NCI-H2107 (cell line): ENCODE measurements around the gene HSD11B1.

Experiments
- DNase-seq: peaks from one replicate; lab custom pipeline; 2025; lab: John Stamatoyannopoulos, UW

The HSD11B1 gene

DNA sequence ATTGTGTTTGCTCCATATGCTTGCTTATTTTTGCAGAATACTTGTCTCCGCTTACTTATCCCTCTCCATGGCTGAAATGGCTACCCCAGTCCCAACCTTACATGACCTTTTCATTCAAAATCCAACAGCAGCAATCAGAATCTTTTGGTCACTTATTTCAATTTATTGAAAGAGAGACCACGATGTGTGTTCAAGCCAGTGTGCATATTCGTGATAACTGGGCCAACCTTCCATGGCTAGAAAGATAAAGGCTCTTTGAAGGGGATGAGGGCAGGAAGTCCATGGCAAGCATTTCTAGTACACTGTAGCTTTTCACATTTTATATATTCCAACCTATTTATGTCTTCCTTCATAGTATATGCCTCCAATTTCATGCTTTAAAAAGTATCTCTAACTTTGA lies 23.1 kb downstream of the HSD11B1 start:
- no peak for DNase-seq

DNA sequence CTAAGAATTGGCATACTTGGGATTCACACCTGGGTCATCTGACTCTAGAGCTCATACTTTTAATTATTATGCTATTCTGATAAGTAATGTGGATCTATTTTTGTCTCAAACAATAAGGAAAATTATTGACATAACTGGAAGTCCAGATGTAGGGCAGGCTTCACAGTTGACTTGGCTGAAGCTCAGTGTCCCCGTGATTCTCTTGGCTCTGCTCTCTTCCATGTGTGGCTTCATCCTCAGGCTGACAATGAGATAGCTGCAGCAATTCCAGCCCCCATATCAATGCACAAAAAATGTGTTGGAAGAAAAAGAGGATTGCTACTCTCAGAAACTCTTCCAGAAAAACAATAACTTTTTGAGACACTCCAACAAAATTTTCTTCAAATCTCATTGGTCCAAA lies 23.8 kb downstream of the HSD11B1 start:
- DNase-seq: no peak

DNA sequence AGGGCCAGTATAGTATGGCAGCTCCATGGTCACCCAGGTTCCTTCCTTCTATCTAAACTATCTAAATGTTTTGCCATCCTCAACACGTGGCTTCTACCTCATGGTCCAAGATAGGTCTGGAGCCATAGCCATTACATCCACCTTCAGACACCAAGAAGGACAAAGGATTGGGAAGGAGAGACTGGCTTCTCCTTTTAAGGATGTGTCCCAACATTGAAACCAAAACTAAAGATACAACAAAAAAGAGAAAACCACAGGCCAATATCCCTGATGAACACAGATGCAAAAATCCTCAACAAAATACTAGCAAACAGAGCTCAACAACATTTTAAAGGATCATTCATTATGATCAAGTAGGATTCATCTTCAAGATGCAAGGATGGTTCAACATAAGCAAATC lies 24.8 kb downstream of the HSD11B1 start:
- DNase-seq: no peak

DNA sequence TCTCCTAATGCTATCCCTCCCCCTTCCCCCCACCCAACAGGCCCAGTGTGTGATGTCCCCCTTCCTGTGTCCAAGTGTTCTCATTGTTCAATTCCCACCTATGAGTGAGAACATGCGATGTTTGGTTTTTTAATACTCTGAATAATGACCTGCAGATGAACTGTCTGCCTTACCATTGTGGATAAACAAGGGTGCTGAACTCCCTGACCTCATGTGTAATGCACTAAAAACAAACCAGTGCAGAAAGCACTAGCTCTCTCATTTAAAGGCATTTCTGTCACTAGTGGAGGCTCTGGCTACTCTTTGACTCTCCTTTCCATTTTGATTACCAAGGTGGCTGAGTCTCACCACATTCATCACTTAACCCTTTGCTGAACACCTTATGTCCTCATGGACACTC lies 28.1 kb downstream of the HSD11B1 start:
- no peak for DNase-seq

DNA sequence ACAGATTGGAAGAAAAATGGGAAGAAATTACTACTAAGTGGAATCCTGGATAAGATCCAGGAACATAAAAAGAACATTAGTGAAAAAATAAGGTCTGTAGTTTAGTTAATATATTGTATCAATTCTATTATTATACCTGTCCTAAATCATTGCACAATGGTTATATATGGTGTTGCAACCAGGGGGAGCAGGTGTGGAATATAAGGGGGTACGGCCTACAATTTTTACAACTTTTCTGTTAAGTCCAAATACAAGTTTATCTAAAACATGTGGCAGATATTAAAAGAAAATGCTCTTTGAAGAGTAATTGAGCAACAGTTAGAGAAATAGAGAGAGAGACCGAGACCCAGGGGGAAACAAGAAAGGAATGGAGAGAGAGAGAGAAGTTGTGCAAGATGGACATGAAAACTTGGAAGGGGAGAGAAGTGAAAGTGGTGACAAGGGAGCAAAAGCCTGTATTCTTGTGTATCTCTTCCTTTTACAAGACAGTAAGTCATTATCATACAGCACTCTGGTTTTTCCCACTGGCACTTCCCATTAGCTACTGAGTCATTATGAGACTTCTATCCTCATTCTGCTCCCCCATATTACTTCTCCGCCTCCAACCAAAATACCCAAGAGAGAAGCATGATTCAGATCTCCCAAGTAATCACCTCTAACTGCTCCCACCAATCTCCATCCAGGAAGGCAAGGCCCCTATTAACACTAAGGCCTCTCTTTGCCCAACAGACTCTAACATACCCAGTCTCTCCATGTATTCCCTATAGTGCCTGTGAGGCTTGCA lies 29.0 kb downstream of the HSD11B1 start:
- DNase-seq: no peak

DNA sequence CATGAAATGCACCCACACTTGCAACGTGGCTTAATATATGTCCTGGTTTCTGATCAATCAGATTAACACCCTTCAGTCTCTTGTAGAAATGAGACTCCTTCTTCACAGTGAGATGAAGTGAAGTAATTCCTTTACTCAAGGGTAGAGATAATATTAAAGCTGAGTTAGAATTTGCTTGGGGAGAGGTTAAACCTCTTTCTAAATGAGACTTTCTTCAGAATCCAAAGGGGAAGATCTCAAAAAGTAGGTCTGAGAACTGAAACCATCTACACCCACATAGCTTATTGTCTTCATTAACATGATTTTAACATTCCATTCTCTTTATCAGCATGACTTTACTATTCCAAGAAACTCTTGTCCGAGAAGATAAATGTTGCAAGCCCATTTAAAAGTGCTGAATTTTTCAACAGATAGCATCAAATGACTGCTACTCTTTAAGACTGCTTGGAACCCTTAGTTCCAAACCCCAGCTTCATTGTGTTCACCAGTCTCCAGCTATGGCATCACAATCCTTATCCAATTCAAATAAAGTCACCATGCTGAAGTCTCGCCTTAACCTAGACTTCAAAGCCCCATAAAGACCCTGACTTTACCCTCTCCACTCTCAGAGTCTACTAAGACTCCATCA lies 32.0 kb downstream of the HSD11B1 start:
- DNase-seq: no peak

DNA sequence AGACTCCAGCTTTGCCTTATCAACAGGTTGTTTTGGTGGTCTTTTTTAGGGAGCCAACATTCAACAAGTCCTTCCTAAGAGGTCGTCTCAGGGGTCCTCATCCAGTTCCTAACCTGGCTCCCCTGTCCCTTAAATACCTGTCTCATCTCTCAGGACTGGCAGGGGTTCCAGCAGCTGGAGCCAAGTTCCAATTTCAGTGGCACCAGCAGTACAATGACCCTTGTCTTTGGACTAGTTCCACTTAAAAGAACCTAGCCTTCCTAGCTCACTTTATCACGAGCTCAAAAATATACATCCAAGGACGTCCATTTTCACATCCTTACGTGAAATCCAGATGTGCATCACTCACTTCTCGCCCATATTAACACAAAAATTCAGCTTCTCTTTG lies 32.5 kb downstream of the HSD11B1 start:
- no peak for DNase-seq

DNA sequence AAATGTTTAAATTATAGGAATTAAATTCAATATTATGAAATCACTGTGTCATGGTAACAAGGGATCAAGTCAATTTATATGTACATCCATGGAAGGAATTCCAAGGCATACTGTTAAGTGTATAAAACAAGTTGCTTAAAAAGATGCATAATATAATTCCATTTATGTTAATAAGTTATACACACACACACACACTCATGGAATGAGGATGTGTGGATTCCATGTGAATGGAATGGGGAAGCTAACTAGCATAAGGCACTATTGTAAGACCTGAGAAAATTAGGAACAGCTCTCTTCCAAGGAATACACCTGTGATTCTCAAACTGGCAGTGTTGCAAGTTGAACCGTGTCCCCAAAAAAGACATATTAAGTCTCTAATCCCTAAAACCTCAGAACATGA lies 33.6 kb downstream of the HSD11B1 start:
- DNase-seq: no peak

DNA sequence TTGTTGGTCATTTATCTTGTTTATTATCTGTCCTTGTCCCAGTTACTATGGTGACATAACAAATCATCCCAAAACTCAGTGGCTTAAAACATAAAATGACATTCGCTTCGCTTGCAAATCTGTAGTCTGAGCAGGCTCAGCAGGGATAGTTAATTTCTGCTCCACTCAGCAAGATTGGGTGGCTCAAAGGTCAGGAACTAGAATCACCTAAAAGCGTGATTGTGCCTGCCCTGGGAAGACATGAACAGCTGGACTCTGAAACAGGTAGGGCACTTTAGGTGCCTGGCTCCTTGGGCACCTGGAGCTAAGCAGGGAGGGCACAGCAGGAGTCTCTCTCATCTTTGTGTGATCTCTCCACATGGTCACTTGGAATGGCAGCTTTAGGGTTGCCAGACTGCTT lies 36.5 kb downstream of the HSD11B1 start:
- DNase-seq: no peak

DNA sequence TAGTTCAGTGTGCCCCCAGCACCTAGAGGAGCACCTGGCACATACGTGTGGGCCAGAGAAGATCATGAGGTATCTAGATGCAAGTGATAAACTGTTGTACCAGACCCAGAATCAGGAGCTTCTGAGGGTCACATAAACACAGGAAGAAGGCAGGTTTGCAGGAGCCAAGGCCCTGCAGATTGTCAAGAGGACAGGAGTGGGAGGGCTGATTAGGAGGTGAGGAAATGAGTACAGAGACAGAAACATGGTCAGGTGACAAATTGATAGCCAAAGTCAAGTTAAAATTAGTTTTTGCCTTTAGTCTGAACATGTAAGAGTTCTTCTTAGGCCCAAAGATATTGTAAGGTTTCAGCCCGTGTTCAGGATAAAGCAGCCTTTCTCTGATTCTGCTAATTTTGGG lies 37.2 kb downstream of the HSD11B1 start:
- no peak for DNase-seq

DNA sequence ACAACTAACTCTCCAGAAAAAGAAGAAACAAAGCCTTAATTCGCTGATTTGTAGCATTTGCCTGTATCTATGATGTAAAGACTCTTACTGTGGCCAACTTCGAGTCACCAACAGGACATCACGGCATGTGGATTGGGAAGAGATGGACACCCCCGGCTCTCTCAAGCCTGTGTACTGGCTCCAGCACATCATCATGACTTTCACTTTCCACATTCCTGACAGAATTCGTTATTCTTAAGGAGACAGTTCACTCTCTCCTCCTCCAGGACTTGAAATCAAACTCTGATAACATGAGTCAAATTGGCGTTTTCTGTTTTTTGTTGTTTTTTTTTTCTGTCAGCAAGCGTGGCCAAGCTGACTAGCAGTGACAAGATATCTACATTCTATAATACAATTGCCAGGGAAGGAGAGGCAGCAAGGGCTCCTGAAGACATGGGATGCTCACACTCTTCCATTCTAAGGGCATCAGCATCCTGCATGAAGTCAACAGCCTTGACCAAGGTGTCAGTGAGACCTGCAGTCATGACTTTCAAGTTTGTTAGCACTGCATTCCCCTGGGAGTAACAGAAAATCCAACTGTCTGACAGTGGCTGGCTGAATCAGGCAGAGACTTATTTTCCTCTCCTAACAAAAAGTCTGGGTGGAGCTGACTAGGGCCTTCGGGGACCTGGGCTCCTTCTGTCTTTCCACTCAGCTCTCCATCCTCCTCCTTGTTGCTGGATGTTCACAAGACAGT lies 37.9 kb downstream of the HSD11B1 start:
- no peak for DNase-seq

DNA sequence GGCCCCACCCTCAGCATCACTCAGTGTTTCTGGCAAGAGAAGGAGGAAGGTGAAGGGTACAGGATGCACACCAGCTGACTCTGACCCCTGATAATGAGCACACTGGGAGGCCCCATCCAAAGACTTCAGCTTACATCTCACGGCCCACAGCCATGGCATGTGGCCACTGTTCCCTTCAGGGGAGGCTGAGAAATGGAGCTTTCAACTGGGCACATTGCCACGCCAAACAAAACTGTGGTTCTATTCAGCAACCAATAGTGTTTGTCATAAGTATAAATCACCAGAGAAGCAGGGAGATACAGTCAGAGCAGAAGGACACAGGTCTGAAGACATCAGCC lies 38.5 kb downstream of the HSD11B1 start:
- DNase-seq: peak; percentile 11

DNA sequence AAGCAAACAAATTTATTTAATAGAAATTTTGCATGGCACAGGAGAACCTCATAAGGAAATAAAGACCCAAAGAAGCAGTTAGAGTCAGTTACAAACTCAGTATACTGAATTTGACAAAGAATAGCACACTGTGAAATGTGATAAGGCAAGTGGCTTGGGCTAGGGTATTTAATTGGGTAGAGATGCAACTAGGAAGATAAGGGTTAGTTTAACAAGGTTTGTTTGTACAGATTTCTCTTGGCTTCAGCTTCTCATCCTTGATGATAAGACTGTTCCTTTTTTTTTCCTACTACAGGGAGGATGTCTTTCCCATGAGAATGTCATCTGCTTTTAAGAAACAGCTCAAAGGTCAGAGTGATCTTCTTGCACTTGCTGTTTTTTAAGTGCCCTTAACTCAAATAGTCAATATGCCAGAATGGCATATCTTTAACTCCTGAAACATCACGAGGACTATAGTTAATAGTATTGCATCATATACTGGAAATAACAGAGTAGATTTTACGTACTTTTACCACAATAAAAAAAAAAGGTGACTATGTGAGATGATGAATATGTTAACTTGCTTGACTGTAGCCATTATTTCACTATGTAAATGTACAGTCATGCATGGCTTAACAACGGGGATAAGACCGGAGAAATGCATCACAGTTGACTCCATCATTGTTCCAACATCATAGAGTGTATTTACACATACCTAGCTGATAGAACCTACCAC lies 42.0 kb downstream of the HSD11B1 start:
- DNase-seq: no peak

DNA sequence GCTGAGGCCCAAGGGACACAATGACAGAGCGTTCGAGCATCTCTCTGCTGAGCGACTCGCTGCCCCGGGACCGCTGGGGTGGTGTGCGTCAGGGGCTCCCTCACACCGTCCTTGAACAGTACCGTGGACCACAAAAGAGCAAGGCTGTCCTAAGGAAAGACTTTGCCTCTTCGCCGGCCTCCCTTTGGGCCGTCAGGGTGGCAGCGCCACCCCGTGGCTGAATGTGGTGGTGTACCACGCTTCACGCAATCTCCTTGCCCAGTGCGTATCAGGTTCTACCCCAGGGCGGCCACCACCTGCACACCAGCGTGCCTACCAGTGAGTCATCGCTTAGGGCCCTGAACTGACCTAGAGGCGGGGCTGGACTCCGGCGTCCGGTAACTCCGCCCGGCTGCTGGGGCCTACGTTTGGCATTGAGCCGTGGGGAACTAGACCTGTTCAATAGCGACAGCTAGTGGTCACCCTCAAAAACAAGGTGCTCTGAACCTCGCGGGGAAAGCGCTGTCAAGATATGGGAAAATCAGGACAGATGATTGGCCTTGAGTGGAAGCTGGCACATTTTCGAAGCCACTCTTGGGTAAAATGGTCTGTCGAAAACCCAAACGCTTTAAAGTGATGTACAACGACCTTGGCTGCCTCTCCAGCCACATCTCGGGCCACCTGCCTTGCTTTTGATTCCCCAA lies 43.1 kb downstream of the HSD11B1 start:
- DNase-seq: peak; percentile 10

DNA sequence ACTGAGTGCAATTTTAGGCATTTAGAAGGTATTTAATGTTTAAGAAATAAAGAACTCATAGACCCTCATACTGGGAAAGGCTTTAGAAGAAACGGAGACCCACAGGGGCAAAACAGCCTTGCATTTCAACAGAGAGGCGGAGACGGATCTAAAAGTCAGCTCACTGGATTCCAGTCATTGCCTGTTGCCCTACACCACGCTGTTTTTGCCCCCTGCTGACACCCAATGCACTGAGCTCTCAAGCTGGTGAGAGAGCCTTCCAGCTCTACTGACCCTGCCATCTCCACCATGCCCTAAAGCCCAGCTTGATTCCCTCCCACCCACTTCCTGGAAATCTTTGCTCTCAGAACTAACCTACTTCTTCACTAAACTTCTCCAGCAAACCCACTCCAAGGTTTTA lies 44.0 kb downstream of the HSD11B1 start:
- DNase-seq: no peak

DNA sequence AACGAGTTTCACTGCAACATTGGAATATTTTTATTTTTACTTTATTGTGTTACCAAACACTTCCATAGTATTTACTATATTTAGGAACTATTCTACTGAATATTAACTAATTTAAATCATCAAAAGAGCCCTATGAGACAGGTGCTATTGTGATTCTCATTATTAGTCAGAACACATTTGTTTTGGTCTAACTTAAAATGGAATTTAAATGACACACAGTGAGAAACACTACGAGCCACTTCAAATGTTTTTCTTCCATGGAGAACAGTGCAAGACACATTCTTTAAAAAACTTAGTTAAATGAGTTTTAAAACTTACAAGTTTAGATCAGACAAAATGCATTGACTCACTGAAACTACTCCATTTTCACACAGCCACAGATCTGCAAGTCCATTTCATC lies 44.6 kb downstream of the HSD11B1 start:
- DNase-seq: no peak

DNA sequence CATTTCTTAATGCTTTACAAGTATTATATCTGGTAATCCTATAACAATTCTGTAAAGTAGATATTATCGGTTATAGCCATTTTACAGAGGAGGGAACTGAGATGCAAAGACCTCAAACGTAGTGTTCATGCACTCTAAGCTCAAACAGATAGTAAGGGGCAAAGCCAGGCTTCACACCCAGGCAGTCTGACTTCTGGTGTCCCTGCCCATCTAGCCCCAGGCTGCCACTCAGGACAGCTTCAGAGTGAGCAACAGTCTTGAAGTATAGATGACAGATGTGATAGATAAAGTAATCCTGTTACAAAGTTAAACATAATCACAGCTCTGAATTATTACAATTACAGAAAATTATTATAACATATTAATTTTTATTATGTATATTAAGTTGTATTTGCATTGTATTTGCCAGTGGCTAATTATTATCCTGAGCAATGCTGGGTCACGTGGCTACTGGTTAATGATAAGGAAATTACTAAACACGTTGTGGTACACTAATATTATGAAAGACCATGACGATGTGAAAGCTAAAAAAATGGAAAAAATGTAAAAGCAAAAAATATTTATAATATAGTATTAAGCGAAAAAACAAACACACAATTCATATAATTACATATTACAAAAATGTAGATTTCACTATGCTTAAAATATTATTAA lies 45.2 kb downstream of the HSD11B1 start:
- no peak for DNase-seq

DNA sequence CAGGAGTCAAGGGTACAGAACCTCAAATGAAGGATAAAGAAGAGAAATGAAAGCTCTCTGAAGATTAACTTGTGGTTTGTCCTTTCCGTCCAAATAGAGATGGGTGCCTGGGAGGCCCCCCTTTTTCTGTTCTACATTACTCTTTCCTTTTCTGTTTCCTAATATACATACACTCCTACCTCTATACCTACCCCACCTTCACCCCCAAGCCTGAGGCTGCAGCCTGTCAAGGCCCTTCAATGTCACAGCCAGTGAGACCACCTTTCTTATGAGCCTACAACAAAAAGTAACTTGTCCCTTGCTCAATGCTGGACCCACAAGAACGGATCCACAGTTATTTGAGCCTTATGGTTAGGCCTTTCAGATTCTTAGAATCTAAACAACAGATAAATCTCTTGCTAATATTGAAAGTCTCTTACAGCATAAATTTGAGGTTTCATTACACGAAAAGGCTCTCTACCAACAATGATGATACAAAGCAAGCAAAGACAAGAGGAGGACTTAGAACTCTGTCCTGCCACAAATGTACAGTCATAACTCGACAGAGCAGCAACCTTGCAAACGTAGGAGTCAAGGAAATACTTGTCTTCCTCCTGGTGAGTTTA lies 47.1 kb downstream of the HSD11B1 start:
- DNase-seq: no peak

DNA sequence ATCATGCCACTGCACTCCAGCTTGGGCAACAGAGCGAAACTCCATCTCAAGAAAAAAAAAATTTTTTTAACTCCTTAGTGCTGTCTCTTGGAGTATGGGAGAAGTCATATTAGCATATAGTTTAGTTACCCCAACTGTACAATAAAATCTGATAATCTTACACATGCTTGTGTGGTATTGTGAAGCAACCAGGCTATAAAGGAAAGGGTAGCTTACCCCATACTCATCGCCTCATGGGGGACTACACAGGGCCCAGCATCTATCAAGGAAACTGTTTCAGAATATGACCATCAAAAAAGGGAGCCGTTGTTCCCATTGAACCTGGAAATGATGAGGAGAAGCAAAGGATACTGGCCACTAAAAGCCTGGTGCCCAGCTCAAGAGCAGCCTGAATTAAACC lies 48.2 kb downstream of the HSD11B1 start:
- DNase-seq: no peak

DNA sequence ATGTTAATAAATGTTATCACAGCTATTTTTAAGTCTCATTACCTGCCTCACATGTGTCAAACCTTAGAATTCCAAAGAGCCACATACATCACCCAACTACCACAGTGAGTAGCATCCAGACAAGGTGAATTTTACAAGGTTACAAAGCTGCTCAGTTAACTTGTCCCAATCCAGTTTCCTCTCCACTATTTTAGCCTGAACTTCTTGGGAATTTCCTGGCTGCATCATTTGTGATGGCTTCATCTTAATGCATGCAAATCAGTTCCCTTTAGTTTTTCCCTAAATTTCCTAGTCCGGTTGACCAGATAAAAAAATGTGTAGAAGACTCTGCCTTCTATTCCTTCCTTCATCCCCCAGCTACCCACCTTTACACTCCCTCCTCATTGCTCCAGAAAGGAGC lies 50.6 kb downstream of the HSD11B1 start:
- DNase-seq: no peak

DNA sequence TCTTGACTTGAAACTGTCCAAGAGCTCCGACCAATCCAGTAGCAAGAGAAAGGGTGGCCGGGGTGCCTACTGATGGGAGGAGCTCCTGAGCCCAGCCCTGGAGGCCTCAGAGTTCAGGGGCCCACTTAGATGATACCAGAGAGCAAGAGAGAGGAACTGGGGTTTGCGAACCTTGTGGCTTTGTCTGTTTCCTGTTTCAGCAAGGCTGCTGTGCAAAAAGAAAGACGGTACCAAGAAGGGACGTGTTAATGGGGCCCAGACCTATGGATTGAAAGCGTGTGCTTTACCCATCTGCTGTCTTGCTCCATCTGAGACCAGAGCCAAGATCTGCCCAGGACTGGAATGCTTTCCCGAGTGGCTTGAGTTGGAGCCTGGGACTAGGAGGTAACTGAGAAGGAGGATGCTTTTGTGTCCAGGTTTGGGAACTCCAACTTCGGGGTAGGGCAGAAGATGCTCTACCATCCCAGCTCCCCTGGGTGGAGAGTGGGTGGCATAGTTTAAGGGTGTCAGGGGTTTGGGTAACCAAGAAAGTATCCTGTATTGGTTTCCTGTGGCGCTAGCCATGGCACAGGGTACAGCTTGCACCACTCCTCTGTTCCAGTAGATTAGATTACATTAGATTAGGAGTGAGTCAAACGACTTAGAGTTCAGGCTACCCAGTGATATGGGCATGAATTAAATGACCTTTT lies 51.4 kb downstream of the HSD11B1 start, which contains the start of gene TRAF3IP3:
Gene TRAF3IP3, plus strand, starts transcription at position 128 of the 689 bp plus-strand sequence. CDS start 3,987 bp downstream, outside the sequence.
- DNase-seq: no peak
